ENCODE data around the gene PKMYT1. TPM values are rescaled to one million over a fixed set of nuclear protein-coding genes. Genes with fewer than 3 reads are reported as not detected.

The PKMYT1 gene
- total RNA-seq, 1 donor from 2014 or later, result 2.1 TPM

GRCh38 chr16:3009568-3010390, 29.5 kb upstream of the PKMYT1 start:
- Histone ChIP-seq H3K9ac (ENCODE audit: low read depth in 1 of 3, low read length in 3 of 3) (no peak overlapping the region), H3K36me3 (ENCODE audit: control insufficient read depth in 3 of 3, insufficient read depth in 3 of 3, low read length in 3 of 3) (peaks cover 3 to 5% (median 4%) of the 10 kb centered on the region in 3 donors), H3K9me3 (ENCODE audit: control insufficient read depth in 3 of 3, low read length in 3 of 3) (no peaks in the 10 kb centered on the region), H3K4me1 (ENCODE audit: control insufficient read depth in 3 of 3, insufficient read depth in 3 of 3, low read length in 3 of 3) (peaks cover 3 to 19% (median 10%) of the 10 kb centered on the region in 3 donors), H3K4me3 (ENCODE audit: low read length in 3 of 3) (no peak overlapping the region), H3K27ac (ENCODE audit: low read depth, low read length) (no peak overlapping the region), H3K27me3 (ENCODE audit: control insufficient read depth in 3 of 3, insufficient read depth in 3 of 3, low read length in 3 of 3) (peaks cover 39 to 57% (median 49%) of the 10 kb centered on the region in 3 donors)

- Histone ChIP-seq H3K9me3 (ENCODE audit: control insufficient read depth in 3 of 3, low read length in 3 of 3) (no peaks in the 10 kb centered on the region), H3K4me1 (ENCODE audit: control insufficient read depth in 3 of 3, insufficient read depth in 3 of 3, low read length in 3 of 3) (peaks cover 3 to 19% (median 11%) of the 10 kb centered on the region in 3 donors), H3K27me3 (ENCODE audit: control insufficient read depth in 3 of 3, insufficient read depth in 3 of 3, low read length in 3 of 3) (peaks cover 30 to 54% (median 40%) of the 10 kb centered on the region in 3 donors), H3K4me3 (ENCODE audit: low read length in 3 of 3) (no peak overlapping the region), H3K27ac (ENCODE audit: low read depth, low read length) (no peak overlapping the region), H3K9ac (ENCODE audit: low read depth in 1 of 3, low read length in 3 of 3) (no peak overlapping the region), H3K36me3 (ENCODE audit: control insufficient read depth in 3 of 3, insufficient read depth in 3 of 3, low read length in 3 of 3) (peaks cover 3 to 5% (median 4%) of the 10 kb centered on the region in 3 donors)
Observed at GRCh38 chr16:3008690-3009037, 28.4 kb upstream of the PKMYT1 start.

- H3K36me3 ChIP-seq (ENCODE audit: control insufficient read depth in 3 of 3, insufficient read depth in 3 of 3, low read length in 3 of 3), result peaks cover 3 to 5% (median 4%) of the 10 kb centered on the region in 3 donors
- peaks cover 26 to 49% (median 34%) of the 10 kb centered on the region in 3 donors for H3K27me3 ChIP-seq (ENCODE audit: control insufficient read depth in 3 of 3, insufficient read depth in 3 of 3, low read length in 3 of 3)
- no peak overlapping the region for H3K27ac ChIP-seq (ENCODE audit: low read depth, low read length)
- no peak overlapping the region for H3K9ac ChIP-seq (ENCODE audit: low read depth in 1 of 3, low read length in 3 of 3)
- no peak overlapping the region for H3K4me3 ChIP-seq (ENCODE audit: low read length in 3 of 3)
- H3K9me3 ChIP-seq (ENCODE audit: control insufficient read depth in 3 of 3, low read length in 3 of 3), result no peaks in the 10 kb centered on the region
- H3K4me1 ChIP-seq (ENCODE audit: control insufficient read depth in 3 of 3, insufficient read depth in 3 of 3, low read length in 3 of 3), result peaks cover 3 to 16% (median 11%) of the 10 kb centered on the region in 3 donors
Observed at GRCh38 chr16:3007957-3008689, 27.9 kb upstream of the PKMYT1 start.

GRCh38 chr16:3007059-3007956, 27.1 kb upstream of the PKMYT1 start:
- no peak overlapping the region for H3K27ac ChIP-seq (ENCODE audit: low read depth, low read length)
- H3K4me1 ChIP-seq (ENCODE audit: control insufficient read depth in 3 of 3, insufficient read depth in 3 of 3, low read length in 3 of 3), result peaks cover 1 to 12% (median 7%) of the 10 kb centered on the region in 3 donors
- peaks cover 3 to 5% (median 4%) of the 10 kb centered on the region in 3 donors for H3K36me3 ChIP-seq (ENCODE audit: control insufficient read depth in 3 of 3, insufficient read depth in 3 of 3, low read length in 3 of 3)
- H3K4me3 ChIP-seq (ENCODE audit: low read length in 3 of 3), result no peak overlapping the region
- H3K27me3 ChIP-seq (ENCODE audit: control insufficient read depth in 3 of 3, insufficient read depth in 3 of 3, low read length in 3 of 3), result peaks cover 19 to 42% (median 27%) of the 10 kb centered on the region in 3 donors
- H3K9ac ChIP-seq (ENCODE audit: low read depth in 1 of 3, low read length in 3 of 3), result peak overlapping the region in 1 of 3 donors; percentile 8
- no peaks in the 10 kb centered on the region for H3K9me3 ChIP-seq (ENCODE audit: control insufficient read depth in 3 of 3, low read length in 3 of 3)

- Histone ChIP-seq H3K4me3 (ENCODE audit: low read length in 3 of 3) (peak overlapping the region; percentile 60 to 61 (median 61)), H3K9ac (ENCODE audit: low read depth in 1 of 3, low read length in 3 of 3) (peak overlapping the region; percentile 54 to 74 (median 67)), H3K36me3 (ENCODE audit: control insufficient read depth in 3 of 3, insufficient read depth in 3 of 3, low read length in 3 of 3) (peaks cover 3 to 5% (median 4%) of the 10 kb centered on the region in 3 donors), H3K4me1 (ENCODE audit: control insufficient read depth in 3 of 3, insufficient read depth in 3 of 3, low read length in 3 of 3) (peaks cover 0 to 6% (median 4%) of the 10 kb centered on the region in 3 donors), H3K27ac (ENCODE audit: low read depth, low read length) (no peak overlapping the region), H3K27me3 (ENCODE audit: control insufficient read depth in 3 of 3, insufficient read depth in 3 of 3, low read length in 3 of 3) (peaks cover 11 to 35% (median 14%) of the 10 kb centered on the region in 3 donors), H3K9me3 (ENCODE audit: control insufficient read depth in 3 of 3, low read length in 3 of 3) (no peaks in the 10 kb centered on the region)
Observed at GRCh38 chr16:3004781-3005284, 24.6 kb upstream of the PKMYT1 start.

GRCh38 chr16:3004319-3004718, 24.1 kb upstream of the PKMYT1 start:
- peak overlapping the region in 1 of 3 donors; percentile 27 for H3K4me3 ChIP-seq (ENCODE audit: low read length in 3 of 3)
- H3K9ac ChIP-seq (ENCODE audit: low read depth in 1 of 3, low read length in 3 of 3), result no peak overlapping the region
- H3K27ac ChIP-seq (ENCODE audit: low read depth, low read length), result no peak overlapping the region
- no peaks in the 10 kb centered on the region for H3K9me3 ChIP-seq (ENCODE audit: control insufficient read depth in 3 of 3, low read length in 3 of 3)
- peaks cover 11 to 32% (median 14%) of the 10 kb centered on the region in 3 donors for H3K27me3 ChIP-seq (ENCODE audit: control insufficient read depth in 3 of 3, insufficient read depth in 3 of 3, low read length in 3 of 3)
- peaks cover 3 to 5% (median 4%) of the 10 kb centered on the region in 3 donors for H3K36me3 ChIP-seq (ENCODE audit: control insufficient read depth in 3 of 3, insufficient read depth in 3 of 3, low read length in 3 of 3)
- peaks cover 0 to 6% (median 4%) of the 10 kb centered on the region in 3 donors for H3K4me1 ChIP-seq (ENCODE audit: control insufficient read depth in 3 of 3, insufficient read depth in 3 of 3, low read length in 3 of 3)

GRCh38 chr16:3003582-3004270, 23.5 kb upstream of the PKMYT1 start:
- peaks cover 10 to 30% (median 13%) of the 10 kb centered on the region in 3 donors for H3K27me3 ChIP-seq (ENCODE audit: control insufficient read depth in 3 of 3, insufficient read depth in 3 of 3, low read length in 3 of 3)
- H3K4me3 ChIP-seq (ENCODE audit: low read length in 3 of 3), result peak overlapping the region in 2 of 3 donors; percentile 17 to 49
- H3K27ac ChIP-seq (ENCODE audit: low read depth, low read length), result no peak overlapping the region

GRCh38 chr16:3001316-3001715, 21.1 kb upstream of the PKMYT1 start:
- Histone ChIP-seq H3K9ac (ENCODE audit: low read depth in 1 of 3, low read length in 3 of 3) (no peak overlapping the region), H3K27me3 (ENCODE audit: control insufficient read depth in 3 of 3, insufficient read depth in 3 of 3, low read length in 3 of 3) (peaks cover 0 to 10% (median 0%) of the 10 kb centered on the region in 3 donors), H3K36me3 (ENCODE audit: control insufficient read depth in 3 of 3, insufficient read depth in 3 of 3, low read length in 3 of 3) (no peaks in the 10 kb centered on the region), H3K4me1 (ENCODE audit: control insufficient read depth in 3 of 3, insufficient read depth in 3 of 3, low read length in 3 of 3) (peaks cover 0 to 4% (median 3%) of the 10 kb centered on the region in 3 donors), H3K9me3 (ENCODE audit: control insufficient read depth in 3 of 3, low read length in 3 of 3) (no peaks in the 10 kb centered on the region), H3K27ac (ENCODE audit: low read depth, low read length) (no peak overlapping the region), H3K4me3 (ENCODE audit: low read length in 3 of 3) (no peak overlapping the region)

More at GRCh38 chr16:3003582-3004270, 23.5 kb upstream of the PKMYT1 start:
- Histone ChIP-seq H3K36me3 (ENCODE audit: control insufficient read depth in 3 of 3, insufficient read depth in 3 of 3, low read length in 3 of 3) (peaks cover 3 to 5% (median 4%) of the 10 kb centered on the region in 3 donors), H3K9me3 (ENCODE audit: control insufficient read depth in 3 of 3, low read length in 3 of 3) (no peaks in the 10 kb centered on the region), H3K9ac (ENCODE audit: low read depth in 1 of 3, low read length in 3 of 3) (peak overlapping the region in 1 of 3 donors; percentile 40), H3K4me1 (ENCODE audit: control insufficient read depth in 3 of 3, insufficient read depth in 3 of 3, low read length in 3 of 3) (peaks cover 0 to 6% (median 4%) of the 10 kb centered on the region in 3 donors)
